NCI-H1092 treated with DMSO at 0.1 percent for 48 hours (cell line): Measurements from ENCODE around the gene VAPA.
A peak's percentile ranks its signal among the peaks of the same experiment; 100 is the strongest.

Experiments
- DNase-seq: peaks from one replicate; lab custom pipeline; 2025; lab: John Stamatoyannopoulos, UW

Gene VAPA

DNA sequence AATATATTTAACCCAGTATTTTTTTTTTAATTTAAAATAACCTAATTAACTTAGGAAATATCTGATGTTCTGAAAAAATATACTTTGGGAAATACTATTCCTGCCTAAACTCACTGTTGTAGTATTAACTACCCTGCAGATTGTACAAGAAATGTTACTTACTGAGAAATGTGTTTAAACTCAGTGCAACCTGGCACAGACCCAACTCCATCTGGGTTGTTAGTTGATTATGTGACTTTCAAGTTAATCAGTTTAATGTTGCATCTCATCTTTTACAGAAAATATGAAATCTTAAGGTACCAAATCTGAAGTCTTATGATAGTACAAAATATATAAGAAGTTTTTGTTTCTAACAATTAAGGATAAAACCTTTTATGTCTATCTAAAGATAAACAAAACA, 27.3 kb downstream of the VAPA start:
- no peak for DNase-seq

DNA sequence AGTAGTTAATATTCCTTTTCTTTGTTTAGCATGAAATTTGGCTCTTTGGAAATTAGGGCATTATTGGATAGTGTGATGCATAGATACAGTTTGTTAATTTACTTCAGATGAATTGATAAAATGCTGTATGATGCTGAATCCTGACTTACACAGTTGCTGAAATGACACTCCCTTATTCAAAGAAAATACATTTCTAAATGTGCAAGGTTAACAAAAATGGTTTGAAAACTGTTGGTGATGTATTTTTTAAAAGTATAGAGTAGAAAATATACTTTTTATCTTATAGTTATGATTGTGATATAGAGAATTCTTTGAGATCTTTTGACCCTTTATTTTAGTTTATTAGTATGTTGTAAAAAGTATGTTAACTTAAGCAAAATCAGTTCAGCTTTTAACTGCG, 27.8 kb downstream of the VAPA start:
- DNase-seq, result no peak

DNA sequence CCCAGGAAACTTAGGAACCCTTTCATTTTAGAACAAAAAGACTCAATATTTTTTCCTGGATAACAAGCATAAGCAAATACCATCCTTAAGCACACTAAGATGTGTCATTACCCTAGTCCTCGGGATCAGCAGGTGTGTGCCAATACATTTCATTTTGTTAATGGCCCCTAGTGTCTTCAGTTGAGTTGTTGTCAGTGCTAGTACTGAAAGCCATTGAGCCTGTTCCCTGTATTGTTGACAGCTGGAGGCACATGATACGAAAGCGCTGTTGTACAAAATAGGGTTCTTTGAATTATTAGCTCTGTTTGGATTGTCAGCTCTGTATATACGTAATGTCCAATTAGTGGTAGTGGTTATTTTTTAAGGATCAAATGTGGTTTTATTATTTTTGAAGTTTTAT, 29.5 kb downstream of the VAPA start:
- peak; percentile 39 for DNase-seq

DNA sequence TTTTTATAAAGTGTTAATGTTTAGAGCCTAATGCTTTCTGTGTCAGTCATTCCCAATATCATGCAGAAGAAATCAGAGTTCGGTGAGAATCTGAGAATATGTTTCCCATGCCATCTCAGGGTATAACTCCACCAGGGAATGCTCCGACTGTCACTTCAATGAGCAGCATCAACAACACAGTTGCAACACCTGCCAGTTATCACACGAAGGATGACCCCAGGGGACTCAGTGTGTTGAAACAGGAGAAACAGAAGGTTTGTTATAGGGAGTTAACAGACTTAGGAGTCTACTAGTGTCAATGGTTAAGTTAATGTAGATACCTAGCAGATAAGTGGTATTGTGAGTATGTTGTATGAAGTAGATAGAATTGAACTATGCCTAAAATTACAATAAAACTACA, 31.0 kb downstream of the VAPA start:
- DNase-seq, result no peak

DNA sequence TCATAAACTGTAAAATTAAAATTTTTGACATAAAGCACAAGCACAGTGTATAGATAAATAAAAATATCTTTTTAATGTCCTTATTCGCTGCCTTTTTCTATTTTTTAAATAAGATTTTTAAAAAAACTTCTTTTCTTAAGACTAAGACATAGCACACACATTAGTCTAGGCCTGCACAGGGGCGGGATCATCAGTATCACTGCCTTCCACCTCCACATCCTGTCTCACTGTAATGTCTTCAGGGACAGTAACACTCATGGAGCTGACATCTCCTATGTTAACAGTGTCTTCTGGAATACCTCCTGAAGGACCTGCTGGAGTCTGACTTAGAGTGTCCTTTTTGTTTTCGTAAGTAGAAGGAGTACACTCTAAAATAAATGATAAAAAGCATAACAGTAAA, 33.0 kb downstream of the VAPA start:
- no peak for DNase-seq

DNA sequence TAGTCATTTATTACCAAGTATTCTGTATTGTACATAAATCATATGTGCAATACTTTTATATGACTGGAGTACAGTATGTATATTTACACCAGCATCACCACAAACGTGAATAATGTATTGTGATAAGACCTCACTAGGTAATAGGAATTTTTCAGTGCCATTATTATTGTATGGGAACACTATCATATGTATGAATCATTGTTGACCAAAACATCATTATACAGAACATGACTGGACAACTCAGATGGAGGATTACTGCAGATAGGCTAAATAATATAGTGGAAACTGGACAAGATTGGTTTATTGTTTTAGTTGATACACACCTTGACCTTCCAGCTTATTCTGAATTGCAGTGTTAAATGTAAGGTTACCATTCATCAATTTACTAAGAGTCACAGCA, 33.4 kb downstream of the VAPA start:
- no peak for DNase-seq

DNA sequence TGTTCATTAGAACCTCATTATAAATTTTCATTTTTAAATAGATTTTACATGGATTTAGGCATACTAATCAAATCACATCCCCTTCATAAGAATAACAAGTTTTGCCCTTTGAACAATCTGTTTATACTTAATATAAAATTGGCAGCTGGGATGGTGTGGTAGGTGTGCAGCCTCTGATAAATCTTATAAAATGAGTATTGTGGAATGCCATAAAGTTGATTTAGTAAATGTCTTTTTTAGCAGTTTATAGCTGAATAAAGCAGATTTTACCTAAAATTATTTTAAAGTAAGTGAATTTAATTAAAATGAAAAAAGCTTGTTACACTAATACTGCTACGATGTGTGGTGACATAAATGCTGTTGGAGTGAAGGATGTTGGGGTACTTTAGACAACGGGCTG, 35.5 kb downstream of the VAPA start:
- no peak for DNase-seq

DNA sequence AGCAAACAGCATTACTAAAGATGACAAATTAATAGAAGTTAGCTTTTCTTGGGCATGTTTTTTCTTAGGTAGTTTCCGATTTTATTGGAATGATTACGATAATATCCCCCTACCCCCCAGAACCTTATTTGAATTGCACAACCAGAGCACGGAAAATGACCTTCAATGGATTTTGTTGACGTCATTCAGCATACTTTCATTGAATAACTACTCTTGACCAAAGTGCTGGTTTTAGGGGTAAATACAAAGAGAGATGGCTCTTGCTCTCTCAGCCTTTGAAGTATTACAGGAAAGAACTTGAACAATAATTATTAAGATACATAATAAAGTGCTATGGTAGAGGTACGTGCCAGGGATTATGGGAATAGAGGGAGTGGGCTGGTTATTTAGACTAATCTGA, 36.0 kb downstream of the VAPA start:
- no peak for DNase-seq

DNA sequence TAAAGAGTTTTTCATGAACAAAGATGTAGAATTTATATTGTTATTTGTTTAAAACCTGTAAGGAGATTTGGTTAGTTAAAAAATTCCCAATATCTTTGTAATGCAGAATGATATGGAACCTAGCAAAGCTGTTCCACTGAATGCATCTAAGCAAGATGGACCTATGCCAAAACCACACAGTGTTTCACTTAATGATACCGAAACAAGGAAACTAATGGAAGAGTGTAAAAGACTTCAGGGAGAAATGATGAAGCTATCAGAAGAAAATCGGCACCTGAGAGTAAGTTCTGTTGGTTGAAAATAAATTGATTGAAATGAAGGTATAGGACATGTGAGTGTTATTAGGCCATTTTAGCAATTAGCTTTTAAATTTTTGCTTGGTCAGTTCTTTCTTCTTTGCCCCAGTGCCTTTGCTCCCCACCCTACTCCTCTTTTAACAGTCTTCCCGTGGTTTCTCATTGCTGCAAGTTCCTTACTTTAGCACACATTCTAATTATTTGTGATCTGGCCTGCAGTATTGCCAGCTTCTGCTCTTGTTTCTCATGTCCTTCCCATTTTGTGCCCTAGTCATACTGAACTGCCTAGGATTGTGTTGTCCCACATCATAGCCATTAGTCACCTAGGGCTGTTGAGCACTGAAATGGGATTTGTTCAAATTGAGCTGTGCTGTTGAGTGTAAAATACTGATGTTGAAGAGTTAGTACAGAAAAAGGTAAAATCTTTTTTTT, 36.6 kb downstream of the VAPA start:
- no peak for DNase-seq

DNA sequence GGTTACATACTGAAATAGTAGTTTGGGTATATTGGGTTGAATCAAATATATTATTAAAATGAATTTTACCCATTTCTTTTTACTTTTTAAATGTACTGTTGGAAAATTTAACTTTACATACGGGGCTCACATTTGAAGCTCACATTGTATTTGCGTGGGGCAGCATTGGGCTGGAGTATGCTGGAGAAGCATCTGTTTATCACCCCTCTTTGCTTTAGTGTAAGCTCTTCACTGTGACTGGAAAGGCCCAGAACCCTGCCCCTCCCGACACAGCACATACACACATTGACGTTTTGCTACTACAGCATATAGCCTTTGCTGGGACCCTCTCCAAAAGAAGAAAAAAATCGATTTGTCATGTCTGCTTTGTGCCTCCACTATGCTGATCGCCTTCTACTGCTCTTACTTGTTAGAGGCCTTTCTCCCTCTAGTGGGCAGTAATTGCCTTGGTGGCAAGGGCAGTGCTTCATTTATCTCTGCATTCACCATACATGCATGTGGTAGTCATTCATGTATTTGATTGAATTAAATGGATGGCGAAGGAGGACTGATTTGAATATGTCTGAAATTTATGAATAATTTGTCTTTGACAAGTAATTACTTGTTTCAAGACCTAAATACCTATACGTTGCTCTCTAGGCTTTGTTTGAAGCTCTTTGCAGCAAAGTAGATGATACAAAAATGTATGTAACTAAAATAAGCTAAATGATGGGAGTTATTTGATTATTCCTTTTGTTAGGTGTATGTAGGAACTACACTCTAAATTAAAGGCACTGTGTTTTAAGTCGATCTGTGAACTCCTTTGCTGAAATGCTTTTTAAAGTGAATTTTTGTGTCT, 37.4 kb downstream of the VAPA start:
- no peak for DNase-seq

DNA sequence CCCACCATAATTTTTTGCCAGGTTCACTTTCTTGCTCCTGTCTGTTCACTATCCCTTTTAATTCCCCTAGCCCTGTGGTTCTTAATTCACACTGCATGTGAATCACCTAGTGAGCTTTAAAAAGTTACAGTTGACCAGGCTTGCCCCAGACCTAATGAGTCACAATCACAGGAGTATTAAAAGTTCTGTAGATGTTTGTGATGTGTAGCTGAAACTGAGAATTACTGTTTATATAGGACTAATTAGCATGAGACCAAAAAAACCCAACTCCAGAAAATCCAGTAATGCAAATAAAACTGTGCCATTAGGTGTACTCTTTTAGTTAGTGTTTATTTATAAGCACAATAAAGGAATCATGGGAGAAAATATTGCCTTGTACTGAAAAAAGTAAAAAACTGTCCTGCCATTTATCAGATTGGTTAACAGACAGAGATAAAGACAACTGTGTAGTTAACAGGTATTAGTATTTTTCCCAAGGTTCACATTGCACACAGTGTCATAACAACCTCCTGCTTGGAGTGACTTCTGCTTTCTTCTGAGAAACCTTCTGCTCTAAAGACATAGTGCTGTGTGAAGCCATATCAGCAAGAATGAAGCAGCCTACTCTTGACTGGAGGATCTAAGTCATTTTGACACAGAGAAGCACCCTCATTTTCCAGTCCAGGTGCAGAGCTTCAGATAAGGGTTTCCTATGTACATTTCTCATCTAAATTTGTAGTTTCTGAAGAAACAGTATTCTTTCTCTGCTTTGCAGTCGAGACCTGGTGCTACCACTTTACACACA, 39.0 kb downstream of the VAPA start:
- no peak for DNase-seq

DNA sequence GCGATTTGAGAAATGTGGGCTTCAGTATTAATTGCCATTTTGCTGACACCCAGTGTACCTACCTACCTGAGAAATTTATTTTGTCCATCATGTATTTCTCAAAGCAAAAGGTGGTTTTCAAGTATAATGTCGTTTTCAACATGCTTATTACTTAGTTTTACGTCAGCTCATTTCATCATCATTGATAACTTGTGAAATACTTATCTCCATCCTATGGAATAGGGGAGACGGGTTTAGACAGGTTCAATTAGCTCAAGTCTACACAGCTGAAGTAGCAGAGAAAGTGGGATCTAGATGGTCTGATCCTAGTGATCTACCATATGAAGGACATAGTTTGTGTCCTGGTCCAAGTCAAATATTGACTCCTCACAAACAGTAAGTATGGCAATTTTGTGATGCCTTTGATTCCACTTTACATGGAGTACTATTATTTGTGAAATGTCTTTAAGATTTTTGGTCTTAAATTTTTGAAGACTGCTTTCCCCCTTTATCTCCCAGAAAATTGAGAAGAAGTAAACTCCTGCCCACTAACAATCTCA, 45.1 kb downstream of the VAPA start:
- DNase-seq, result no peak

DNA sequence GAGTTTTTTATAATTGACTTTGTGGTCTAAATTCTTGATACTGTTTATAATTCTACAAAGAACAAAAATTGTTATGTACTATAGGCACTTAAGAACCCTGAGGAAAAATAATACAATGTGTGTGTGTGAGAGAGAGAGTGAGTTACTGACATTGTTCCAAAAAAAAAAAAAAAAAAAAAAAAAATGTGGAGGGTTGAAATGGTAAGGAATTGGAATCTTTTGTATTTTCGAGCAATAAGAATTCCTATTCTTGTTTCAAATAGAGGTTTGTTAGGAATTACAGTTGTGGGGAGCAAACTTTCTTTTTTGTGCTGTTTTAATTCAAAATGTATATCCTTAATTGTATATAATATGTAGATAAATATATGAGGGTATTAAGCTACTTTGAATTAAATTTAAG, 45.7 kb downstream of the VAPA start:
- no peak for DNase-seq

DNA sequence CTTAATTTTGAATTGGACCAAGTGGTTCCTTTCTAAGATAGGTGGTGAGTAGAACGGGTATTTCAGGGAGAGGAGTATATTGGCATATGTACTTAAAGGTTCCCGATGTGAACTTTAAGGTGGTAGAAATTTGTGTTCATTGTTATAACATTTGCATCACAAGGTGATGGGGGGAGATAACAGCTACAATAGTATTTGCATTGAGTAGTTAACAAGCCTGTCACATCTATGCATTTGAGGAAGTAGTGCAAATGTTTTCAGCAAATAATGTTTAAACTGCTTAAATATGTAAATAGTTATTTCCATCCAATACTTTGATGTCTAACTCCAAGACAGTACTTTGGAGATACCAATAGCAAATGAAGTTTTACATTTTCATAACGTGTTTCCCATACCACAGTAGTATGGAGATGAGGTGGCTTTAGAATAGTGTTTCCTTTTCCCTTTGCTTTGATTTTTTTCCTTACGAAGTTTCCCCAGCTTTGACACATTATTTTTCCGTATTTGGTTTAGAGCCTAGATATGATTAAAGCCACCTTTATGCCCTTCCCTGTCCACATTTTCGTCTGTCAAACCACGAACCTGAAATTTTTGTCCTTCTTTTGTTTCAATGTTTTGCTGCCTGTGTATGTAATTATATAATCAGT, 46.6 kb downstream of the VAPA start:
- no peak for DNase-seq

DNA sequence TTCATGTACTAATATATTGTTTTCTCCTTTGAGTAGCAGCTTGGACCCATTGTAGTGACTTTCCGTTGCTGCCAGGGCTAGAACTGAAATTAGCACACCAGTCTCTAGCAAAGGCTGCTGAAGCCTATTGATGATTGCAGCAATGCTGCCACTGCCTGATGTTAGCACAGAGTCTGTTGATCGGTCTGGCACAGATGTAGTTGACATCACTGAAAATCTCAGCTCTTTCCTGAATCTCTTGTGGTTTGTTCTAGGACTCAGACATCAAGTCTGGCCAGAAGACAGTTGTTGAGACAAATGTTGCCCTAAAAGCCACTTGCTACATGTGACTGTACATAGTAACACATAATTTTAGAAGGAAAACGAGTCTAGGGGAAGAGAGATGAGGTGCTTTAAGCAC, 47.2 kb downstream of the VAPA start:
- DNase-seq, result no peak

DNA sequence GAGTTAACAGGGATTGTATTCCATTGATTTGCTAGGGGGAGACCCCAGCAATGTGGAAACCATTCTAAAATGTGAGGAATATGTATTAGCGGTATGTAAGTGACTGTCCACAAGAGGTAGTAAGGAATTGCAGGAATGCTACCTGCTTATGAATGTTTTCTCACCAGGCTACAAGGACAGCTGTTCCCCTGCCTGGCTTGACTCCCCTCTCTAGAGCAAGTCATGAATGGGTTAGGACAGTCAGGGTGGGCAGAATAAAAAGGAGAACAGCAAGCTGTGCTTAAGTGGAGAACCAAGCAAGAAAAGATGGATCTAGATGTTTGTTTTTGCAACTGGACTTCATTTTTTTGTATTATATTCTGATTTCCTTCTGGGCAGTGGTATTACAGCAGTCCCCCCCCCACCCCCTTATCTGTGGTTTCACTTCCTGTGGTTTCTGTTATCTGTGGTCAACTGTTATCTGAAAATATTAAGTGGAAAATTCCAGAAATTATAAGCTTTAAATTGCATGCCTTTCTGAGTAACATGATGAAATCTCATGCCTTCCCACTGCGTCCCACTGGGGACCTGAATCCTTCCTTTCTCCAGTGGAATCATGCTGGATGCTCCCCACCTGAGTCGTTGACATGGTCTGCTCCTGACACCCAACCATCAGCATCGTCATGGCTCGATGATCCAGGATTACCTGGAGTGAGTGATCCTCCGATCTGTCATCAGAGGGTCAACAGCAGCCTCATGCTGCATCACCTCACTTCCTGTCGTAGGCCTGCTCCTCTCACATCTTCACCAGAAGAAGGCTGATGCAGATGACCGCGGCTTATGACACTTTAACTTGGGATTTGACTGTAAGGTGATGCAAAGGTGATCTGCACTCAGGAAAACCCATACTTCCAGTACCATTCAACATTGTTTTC, 52.2 kb downstream of the VAPA start:
- DNase-seq, result no peak

DNA sequence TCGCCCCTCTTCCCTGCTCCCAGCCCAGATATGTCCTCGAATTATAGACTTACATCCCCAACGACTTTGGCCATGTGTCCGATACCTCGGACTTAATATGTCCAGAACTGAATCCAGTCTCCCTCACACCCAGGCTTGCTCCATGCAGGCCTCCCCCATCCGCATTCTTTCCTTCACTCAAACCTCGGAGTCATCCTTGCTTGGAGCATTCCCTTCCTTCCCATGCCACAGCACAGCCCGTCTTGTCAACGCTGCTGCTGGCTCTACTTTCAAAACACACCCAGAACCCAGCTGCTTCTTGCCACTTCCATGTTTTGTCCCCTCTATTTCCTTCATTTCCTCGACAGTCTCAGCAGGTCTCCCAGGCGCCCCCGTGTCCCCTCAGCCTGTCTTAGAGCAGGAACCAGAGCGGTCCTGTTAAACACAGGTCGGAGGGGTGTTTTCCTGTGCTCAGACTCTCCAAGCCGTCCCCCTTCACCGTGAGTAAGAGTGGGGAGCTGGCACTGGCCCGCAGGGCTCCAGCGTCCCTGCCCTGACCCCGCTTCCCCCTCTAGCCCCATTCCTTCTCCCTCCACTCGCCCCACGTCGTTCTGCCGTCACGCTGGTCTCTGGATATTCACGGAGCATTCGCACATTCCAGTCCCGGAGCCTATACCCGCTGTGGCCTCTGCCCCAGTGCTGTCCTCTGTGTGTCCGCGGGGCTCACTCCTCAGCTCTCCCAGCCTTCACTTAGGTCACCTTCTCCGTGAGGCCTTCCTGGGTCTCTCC, 54.4 kb downstream of the VAPA start:
- no peak for DNase-seq

DNA sequence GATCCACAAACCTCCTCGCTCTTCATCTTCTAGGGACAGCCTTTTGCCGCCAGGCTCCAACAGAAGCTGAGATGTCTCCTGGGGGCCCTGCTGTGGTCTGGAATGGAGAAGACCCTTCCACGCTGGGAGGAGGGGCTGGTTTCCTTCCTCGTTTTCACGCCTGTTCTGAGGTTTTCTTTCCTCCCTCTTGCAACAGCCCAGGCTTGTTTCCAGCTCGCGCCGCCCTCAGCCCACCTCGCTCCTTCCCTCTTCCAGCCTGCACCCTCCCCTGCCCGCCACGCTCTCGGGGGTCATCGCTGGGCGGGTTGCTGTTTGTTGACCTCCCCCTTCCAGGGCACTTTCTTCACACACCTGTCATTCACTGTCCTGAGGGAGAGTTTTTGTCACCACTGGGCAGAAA, 55.4 kb downstream of the VAPA start:
- no peak for DNase-seq

DNA sequence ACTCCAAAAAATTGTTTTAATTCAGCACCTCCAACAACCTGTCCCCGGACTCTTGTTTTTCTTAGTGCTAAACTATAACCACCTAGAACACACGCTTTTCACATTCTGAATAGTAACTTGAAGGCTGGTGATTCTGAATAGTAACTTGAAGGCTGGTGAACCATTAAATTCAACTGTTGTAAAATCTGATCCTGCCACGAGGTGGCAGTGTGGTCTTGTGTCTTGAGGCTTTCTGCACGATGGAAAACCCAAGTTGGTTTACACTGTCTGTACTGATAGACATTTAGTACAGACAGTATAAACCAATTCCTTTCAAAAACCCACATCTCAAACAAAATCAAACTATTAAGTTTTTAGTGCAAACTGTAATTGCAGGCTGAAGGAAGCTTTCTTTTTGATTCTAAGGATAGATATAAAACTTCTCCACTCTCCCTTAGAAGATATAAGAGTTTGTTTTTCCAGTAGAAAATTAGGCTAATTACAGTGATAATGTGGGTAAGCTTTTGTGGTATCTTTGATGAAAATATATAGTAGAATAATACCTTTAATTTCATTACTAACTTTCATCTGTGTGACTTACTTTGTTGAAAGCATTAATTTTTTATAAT, 57.6 kb downstream of the VAPA start:
- DNase-seq, result peak; percentile 68

DNA sequence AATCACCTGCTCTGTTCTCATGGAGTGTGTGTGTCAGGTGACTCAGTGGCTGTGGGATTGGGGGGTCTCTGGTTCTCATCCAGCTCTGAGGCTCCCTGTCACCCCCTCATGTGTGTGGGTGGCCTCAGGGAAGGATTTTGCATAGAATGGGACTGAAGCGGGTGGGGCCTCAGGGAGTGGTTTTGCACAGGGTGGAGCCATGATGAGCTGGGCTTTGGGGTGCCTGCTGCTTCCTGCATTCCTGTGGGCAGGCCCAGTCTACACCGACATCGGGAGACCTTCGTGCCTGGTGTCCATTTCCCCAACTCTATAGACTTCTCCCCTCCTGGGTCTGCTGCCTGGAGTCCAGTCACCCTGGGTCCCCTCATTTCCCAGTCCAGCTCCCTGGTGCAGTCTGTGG, 59.7 kb downstream of the VAPA start:
- DNase-seq, result no peak
